HG03442 (cell line): ENCODE data around the gene MUSTN1.

Source experiments
- ATAC-seq: cut with Tn5 transposase; IDR thresholded peaks from one replicate; pipeline ENCODE4 v1.9.1; 2021; ENCODE audit warnings: mild to moderate bottlenecking, moderate library complexity; ENCODE audit not compliant: unreplicated experiment

MUSTN1 gene

GRCh38 chr3:52836471-52836845 is 1.6 kb upstream of the MUSTN1 start:
- ATAC-seq, result no peak

- ATAC-seq, result no peak
Observed at GRCh38 chr3:52835766-52836470, 1.1 kb upstream of the MUSTN1 start.

GRCh38 chr3:52833202-52833601 is 1.6 kb downstream of the MUSTN1 start:
- no peak for ATAC-seq

GRCh38 chr3:52831500-52832301 is 3.1 kb downstream of the MUSTN1 start:
- ATAC-seq, result no peak

- ATAC-seq, result no peak
Observed at GRCh38 chr3:52830535-52831258, 4.1 kb downstream of the MUSTN1 start, which contains the start of gene ITIH4. Gene ITIH4, minus strand, starts transcription at chr3:52830672. Its CDS starts 30 bp downstream, at chr3:52830642.

- no peak for ATAC-seq
Observed at GRCh38 chr3:52829906-52830463, 4.8 kb downstream of the MUSTN1 start.

- no peak for ATAC-seq
Observed at GRCh38 chr3:52829482-52829881, 5.3 kb downstream of the MUSTN1 start.

GRCh38 chr3:52827866-52828376 is 6.9 kb downstream of the MUSTN1 start:
- no peak for ATAC-seq

GRCh38 chr3:52827441-52827840 is 7.4 kb downstream of the MUSTN1 start:
- ATAC-seq, result no peak

GRCh38 chr3:52824037-52824436 is 10.8 kb downstream of the MUSTN1 start:
- ATAC-seq, result no peak

GRCh38 chr3:52822363-52822762 is 12.5 kb downstream of the MUSTN1 start:
- no peak for ATAC-seq

GRCh38 chr3:52820736-52821135 is 14.1 kb downstream of the MUSTN1 start:
- no peak for ATAC-seq

GRCh38 chr3:52819936-52820335 is 14.9 kb downstream of the MUSTN1 start:
- no peak for ATAC-seq

GRCh38 chr3:52817860-52818259 is 17.0 kb downstream of the MUSTN1 start:
- no peak for ATAC-seq

GRCh38 chr3:52817221-52817620 is 17.6 kb downstream of the MUSTN1 start:
- no peak for ATAC-seq

- ATAC-seq, result no peak
Observed at GRCh38 chr3:52816654-52817053, 18.2 kb downstream of the MUSTN1 start.

GRCh38 chr3:52816199-52816598 is 18.6 kb downstream of the MUSTN1 start:
- no peak for ATAC-seq

- ATAC-seq, result no peak
Observed at GRCh38 chr3:52813810-52814209, 21.0 kb downstream of the MUSTN1 start.

- no peak for ATAC-seq
Observed at GRCh38 chr3:52811452-52812011, 23.3 kb downstream of the MUSTN1 start.

- no peak for ATAC-seq
Observed at GRCh38 chr3:52810923-52811322, 23.9 kb downstream of the MUSTN1 start.
